GM19467 (cell line): ENCODE results near the gene TXNRD1.
"Not testable (repeated sequence)": the region's sequence is repeated elsewhere in the genome, so short reads cannot be mapped to it uniquely, and the experiment has no call there.

ENCODE experiments used
- ATAC-seq: cut with Tn5 transposase; IDR thresholded peaks from one replicate; pipeline ENCODE4 v1.9.1; 2021; ENCODE audit warnings: mild to moderate bottlenecking, moderate library complexity; ENCODE audit not compliant: unreplicated experiment

The TXNRD1 gene

GRCh38 chr12:104190641-104191176 is 24.9 kb upstream of the TXNRD1 start:
- ATAC-seq = no peak

- no peak for ATAC-seq
Measured at GRCh38 chr12:104197264-104197663, 18.3 kb upstream of the TXNRD1 start.

- ATAC-seq = no peak
Measured at GRCh38 chr12:104199964-104200363, 15.6 kb upstream of the TXNRD1 start.

GRCh38 chr12:104201238-104202001 is 14.2 kb upstream of the TXNRD1 start:
- ATAC-seq = no peak

GRCh38 chr12:104204690-104205480 is 10.7 kb upstream of the TXNRD1 start:
- no peak for ATAC-seq

- no peak for ATAC-seq
Measured at GRCh38 chr12:104207416-104208205, 8.0 kb upstream of the TXNRD1 start.

DNA sequence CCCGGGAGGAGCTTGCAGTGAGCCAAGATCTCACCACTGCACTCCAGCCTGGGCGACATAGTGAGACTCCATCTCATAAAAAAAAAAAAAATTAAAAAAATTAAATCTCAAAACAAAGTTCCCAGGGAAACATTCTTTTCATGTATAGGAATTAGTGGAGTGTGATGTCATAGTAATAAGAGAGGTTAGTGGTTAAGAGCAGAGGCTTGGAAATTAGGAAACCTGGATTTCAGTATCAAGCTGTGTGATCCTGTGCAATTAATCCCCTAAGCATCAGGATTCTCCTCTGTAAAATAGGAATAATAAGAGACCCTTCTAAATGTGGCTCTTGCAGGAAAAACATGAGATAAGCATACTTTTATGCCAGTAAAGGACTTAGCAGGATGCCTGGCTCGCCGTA is 3.1 kb upstream of the TXNRD1 start:
- no peak for ATAC-seq

DNA sequence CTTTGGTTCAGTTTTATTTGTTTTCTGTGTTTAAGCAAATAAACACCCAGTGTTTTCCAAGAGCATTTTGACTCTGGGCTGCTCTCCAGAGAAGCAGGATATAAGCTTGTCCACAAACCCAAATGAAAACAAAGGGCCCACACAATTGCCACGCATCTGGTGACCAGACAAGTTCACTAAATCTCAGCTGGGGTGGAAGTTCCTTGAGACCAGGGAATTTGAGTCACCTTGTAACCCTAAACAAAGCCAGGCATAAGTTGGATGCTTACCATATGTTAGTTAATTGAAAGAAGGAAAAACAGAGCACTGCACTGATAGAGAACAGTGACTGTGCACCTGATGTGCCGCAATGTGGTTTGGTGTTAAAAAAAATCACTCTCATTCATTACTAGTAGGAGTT is 1.6 kb upstream of the TXNRD1 start:
- no peak for ATAC-seq

DNA sequence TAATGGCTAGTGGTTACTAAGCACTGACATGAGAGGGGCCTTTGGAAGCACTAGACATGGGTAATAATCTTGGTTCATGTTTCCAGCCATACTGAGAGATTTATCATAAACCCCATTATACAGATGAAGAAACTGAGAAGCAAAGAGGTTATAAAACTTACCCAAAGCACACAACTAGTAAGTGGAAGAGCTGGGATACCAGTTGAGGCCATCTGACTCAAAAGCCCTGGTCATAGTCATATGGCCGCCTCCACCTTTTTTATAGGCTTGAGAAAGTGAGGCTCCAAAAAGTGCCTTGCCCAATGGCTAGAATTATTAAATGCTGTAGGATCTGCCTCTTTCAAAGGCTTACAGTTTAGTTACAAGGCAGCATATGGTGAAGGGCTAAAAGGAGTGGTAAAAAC is 944 bp downstream of the TXNRD1 start:
- ATAC-seq = no peak

- ATAC-seq = not testable (repeated sequence)
Measured at GRCh38 chr12:104218506-104218905, 2.9 kb downstream of the TXNRD1 start.

GRCh38 chr12:104218935-104219334 is 3.4 kb downstream of the TXNRD1 start:
- ATAC-seq = no peak

GRCh38 chr12:104219361-104219892 is 3.8 kb downstream of the TXNRD1 start:
- ATAC-seq = no peak

DNA sequence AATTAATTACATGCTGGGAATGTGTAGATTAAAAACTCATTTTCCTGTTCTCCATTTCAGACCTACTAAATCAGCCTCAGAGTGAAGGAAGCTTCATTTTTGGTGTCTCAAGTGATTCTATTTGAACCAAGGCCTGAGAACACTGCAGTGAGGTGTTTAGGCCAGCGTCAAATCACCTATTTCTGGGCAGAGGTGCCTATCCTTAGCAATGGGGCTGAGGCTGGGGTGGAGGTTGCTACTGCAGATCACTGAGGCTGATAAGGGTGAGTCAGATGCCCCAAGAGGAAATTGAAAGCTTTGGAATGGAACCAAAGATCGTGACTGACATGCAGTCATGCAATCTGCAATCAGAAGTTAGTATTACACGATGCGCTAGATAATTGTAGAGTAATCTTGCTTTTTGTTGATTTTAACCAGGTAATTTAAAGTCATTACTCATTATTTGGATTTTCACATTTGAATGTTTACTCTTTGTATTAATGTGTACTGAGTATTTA is 4.4 kb downstream of the TXNRD1 start:
- no peak for ATAC-seq

- no peak for ATAC-seq
Measured at GRCh38 chr12:104220931-104221330, 5.4 kb downstream of the TXNRD1 start.

DNA sequence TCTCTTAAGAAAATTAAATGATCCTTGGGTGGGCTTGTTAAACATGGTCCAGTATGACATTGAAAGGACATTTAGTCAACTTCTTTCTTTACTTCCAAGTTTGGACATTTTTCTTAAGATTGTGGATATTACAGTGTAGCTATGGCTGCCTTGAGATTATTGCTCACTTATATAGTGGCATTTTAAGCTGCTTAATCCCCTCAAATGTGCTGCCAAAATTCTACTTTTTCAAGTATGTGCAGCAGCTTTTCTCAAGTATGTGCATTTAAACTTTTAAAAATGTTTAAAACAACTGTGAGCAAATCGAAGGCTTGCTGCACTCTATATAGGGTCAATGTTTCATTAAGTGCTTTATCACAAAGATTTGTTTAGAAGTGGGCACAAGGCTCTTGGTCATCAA is 7.4 kb downstream of the TXNRD1 start:
- no peak for ATAC-seq

- ATAC-seq = no peak
Measured at GRCh38 chr12:104223712-104224111, 8.1 kb downstream of the TXNRD1 start.

- no peak for ATAC-seq
Measured at GRCh38 chr12:104226672-104227071, 11.1 kb downstream of the TXNRD1 start.

GRCh38 chr12:104230304-104231095 is 14.9 kb downstream of the TXNRD1 start:
- ATAC-seq = no peak

DNA sequence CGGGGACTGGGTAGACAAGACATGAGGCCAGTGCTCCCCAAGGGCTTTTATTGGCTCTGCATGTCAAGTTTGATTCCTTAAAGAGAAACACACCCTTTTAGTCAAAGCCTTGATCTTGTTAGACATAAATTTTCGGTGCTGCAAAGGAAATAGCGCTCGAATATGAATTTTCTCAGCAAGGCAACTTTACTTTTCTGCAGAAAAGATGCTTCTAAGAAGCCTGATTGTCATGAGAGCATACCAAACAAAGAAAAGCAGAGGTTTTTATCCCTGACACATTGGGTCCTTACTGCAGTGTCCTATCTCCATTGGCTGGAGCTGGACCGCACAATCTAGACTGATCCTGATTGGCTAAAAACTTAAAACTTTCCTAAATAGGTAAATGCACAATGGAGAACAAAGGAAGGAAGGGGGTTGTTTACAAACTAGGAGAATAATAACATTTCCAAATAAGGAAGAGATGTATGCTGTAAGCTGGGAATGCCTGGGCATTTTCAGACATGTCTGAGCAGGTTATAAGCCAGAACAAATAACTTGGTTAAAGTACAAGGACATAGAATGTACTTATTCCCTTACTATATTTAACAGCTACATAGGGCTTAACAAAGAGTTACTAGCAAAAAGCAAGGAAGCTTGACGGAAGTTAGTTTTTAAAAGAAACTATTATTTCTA is 17.2 kb downstream of the TXNRD1 start:
- no peak for ATAC-seq
